Hepatocyte (in vitro differentiated cells): ENCODE measurements around the gene NRL.

ENCODE experiments used
- EZH2 ChIP-seq: fragments of 200-600 bp; sonication (generic); IDR thresholded peaks from 2 replicates; pipeline ENCODE4 v1.6.1; 2016; ENCODE audit warnings: antibody characterized with exemption, mild to moderate bottlenecking, borderline replicate concordance
- EZH2phosphoT487 ChIP-seq: fragments of 200-600 bp; sonication (generic); IDR thresholded peaks from one replicate; pipeline ENCODE4 v1.6.1; 2018; ENCODE audit warnings: antibody characterized with exemption, mild to moderate bottlenecking, low read depth, moderate library complexity; ENCODE audit not compliant: unreplicated experiment, severe bottlenecking
- TF ChIP-seq, protein P1 (sequence below): fragments of 200-600 bp; sonication (generic); IDR thresholded peaks from 2 replicates; pipeline ENCODE4 v1.5.1; 2016; ENCODE audit warnings: antibody characterized with exemption, mild to moderate bottlenecking; ENCODE audit not compliant: poor library complexity

DNA sequence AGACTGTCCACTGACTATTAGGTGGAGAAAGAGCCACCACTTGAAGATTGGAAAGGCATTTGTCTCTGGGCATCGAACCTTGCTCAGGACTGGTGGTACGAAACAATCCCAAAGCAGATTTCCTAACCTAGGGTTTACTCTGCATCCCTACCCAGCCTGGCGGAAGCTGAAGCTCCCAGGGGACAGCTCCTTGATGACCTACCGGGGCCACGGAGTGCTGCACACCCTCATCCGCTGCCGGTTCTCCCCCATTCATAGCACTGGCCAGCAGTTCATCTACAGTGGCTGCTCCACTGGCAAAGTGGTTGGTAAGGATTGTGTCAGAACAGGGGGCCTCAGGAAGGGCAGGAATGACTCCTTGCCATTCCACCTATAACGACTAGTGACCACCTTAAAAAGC is 6.5 kb upstream of the NRL start:
- TF ChIP-seq, protein P1, sequence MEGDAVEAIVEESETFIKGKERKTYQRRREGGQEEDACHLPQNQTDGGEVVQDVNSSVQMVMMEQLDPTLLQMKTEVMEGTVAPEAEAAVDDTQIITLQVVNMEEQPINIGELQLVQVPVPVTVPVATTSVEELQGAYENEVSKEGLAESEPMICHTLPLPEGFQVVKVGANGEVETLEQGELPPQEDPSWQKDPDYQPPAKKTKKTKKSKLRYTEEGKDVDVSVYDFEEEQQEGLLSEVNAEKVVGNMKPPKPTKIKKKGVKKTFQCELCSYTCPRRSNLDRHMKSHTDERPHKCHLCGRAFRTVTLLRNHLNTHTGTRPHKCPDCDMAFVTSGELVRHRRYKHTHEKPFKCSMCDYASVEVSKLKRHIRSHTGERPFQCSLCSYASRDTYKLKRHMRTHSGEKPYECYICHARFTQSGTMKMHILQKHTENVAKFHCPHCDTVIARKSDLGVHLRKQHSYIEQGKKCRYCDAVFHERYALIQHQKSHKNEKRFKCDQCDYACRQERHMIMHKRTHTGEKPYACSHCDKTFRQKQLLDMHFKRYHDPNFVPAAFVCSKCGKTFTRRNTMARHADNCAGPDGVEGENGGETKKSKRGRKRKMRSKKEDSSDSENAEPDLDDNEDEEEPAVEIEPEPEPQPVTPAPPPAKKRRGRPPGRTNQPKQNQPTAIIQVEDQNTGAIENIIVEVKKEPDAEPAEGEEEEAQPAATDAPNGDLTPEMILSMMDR: no peak
- TF ChIP-seq EZH2: no peak
- TF ChIP-seq EZH2phosphoT487: no peak
